Stimulated activated CD8-positive, alpha-beta memory T cell treated with anti-CD3 and anti-CD28 coated beads, Interleukin-2, amount 100 ng/mL, for 1 hour (primary cell): ENCODE data around the gene PTPN20.

Experiments used
- DNase-seq, 2 donors: peaks; one replicate each; pipeline ENCODE4 v3.0.0-alpha.2; 2020; ENCODE audit warnings: low read depth in 2 of 2

Gene PTPN20

DNA sequence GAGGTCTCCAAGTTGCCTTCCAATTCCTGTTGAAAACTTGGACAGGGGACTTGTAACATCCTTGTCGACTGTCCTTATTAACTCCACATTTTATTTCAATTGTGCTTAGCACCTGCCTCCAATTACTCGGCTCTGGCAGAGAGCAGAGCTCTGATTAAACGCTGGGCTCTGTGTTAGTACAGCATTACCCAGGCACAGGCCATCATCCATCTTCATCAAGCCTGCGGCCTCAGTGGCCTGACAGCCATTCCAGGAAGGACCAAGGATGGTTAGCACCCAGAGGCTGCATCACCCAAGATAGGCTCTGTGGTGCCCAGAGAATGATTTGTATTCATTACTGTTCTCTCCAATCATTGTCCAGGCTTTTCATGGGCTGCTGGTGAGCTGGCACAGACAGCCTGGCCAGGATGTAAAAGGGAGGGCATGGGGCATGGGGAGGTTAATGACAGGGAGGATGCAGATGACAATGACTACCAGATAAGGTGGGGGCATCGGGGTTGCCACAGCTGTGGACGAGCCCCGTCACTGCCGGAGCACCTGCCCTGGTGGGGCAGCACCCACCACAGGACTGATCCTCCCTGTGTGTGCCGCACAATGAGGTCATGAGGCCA lies 123.3 kb downstream of the PTPN20 start:
- no peak for DNase-seq

DNA sequence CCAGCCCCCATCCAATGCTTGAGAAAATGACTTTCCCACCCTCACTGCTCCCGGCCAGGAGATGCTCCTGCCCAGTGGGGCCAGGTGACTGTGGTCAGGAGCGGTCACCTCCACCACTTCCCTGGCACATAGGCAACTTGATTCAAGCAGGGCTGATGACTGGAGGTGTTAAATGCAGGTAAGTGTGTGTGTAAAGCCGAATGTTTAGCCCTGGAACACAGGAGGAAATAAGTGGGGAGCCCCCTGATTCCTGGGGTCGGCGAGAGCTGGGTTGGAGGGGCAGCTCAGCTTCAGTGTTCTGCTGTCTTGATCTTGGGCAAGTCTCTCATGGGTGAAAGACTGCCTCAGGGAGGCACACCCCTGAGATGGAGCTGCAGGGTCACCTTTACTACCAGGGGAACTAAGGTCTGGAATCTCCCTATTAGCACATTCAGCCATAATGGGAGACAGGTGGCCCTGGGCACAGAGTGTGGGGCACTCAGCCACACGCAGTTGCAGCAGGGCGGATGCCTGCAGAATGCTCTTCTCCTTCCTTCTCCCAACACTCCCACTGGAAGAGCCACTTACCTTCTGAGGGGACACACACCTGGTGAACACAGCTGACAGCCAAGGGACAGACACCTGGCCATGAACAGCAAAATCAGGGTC lies 124.1 kb downstream of the PTPN20 start:
- DNase-seq = no peak

DNA sequence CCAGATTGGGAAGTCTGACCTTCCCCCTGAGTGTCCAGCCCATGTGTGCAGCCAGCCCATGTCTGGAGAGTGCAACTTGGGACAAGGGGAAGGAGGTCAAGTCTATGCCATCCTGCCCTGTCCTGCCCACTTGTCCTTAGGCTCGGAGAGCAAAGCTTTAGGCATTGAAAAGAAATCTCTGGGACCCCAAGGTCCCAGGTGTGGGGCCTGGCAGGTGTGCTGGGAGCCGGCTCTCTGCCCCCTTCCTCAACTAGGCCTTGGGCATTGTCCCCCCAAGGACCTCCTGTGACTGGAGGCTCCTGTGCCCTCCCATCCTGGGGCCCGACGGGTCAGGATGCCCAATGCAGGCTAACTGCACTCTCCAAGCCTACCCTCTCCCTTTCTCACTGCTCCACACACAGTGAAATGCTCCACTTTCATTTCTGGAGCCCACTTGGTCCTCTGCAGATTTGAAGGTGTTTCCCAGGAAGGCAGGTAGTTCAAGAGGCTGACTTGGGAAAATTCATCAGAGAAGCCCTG lies 124.7 kb downstream of the PTPN20 start:
- DNase-seq = no peak

DNA sequence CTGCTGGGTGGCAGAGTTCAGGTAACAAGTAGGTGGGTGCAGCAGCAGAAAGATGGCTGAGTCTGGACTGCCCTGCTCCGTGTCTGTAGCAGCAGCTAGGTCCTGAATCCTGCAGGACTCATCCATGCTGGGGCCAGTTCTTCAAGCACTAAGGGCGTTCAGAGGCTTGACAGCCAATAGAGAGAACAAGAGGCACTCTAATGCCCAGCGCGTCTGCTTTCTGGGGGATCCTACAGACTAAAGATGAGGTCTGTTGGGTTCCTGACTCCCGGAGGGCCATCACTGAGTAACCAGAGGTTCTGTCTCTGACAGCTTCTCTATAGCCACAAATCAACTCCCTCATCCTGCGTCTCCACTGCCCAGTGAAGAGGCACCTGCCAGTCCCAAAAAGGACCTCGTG lies 125.5 kb downstream of the PTPN20 start:
- DNase-seq = no peak

DNA sequence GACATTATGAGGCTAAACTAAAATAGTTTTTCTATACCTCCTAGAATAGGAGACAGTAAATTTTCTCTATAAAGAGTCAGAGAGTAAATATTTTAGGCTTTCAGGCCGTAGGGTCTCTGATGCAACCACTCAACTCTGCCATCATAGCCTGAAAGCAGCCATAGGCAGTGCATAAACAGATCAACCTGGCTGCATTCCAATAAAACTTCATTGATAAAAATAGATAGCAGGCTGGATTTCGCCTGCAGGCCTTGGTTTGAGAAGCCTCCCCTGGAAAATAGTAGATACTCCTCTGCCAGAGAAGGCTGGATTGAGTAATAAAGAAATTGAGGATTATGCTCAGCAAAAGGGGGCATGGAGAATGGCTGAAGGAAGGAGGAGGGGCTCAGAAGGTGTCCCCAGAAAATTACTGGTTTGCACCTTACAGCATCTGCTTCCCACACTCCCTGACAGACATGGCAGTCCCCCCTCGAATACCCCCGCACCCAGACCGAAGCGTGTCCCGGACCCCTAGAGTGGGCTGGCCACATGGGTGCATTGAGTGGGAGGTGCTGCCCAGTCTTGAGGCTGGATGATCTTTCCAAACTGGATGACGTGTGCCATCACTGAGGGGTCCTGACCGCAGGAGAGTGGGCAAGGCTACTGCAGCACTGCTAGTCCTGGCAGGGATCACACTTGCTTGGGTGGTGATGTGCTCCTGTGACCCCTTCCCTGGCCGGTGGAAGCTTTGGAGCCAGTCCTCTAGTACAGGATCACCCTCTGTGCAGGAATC lies 126.6 kb downstream of the PTPN20 start:
- no peak for DNase-seq

DNA sequence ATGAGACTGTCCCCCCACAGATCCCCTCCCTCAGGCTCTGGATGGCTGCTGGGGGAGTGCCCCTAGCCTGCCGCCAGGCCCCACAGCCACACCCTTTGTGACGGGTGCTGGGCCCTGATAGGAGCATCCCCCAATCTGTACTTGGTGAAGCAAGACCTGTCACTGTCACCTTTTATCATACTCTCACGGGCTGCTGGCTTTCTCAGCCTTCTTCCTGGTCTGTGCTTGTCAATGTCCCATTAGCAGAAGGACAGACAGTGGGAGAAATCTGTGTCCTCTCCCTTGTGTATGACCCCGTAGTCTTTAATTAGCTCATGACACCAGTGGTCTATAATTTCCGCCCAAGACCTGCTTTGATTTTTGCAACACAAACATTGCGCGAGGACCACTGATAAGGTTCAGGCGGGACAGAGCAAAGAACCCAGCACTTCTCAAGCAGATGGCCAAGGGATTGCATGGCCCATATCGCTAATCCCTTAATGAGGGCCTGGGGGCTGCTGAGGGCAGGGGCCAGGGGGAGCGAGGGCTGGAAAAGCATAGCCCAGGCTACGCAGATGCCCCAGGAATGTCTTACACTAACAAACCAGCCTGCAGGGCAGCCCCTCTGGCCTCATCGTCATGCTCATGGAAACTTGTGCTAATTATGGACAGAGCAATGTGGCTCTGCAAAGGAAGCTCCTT lies 127.8 kb downstream of the PTPN20 start:
- no peak for DNase-seq

DNA sequence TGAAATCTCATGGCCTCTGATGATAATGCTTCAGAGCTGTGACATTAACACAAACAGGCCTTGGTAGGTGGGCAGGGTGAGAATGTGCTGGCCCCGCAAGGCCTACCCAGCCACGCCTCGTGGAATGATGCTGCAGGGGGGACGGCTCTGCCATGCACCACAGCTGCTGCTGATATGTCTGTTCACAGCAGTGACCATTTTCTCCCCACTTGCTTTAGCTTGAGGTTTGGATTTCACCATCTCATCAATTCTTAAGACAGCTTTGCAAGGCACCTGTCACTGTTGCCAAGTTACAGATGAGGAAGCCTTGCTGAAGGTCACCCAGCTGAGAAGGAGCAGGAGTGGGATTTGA lies 128.3 kb downstream of the PTPN20 start:
- DNase-seq = no peak

DNA sequence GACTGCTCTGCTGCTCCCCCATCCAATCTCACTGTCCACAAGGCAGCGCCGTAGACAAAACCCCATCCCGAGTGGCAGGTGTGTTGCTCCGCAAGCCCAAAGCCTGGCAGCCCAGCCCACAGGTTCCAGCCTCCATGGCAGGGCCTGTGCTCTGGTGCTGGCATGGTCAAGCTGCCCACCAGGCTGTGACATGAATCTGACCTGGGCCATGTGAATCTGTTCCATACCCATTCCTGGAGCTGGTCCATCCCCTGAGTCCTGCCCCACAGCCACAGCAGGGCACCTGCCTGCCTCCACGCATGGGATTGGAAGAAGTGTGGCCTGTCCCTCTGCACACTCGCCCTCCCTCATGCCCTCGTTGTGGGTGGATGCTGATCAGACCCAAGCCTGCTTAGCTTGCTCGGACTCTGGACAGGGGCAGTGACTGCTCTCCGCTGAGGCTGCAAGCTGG lies 128.8 kb downstream of the PTPN20 start:
- DNase-seq = no peak

DNA sequence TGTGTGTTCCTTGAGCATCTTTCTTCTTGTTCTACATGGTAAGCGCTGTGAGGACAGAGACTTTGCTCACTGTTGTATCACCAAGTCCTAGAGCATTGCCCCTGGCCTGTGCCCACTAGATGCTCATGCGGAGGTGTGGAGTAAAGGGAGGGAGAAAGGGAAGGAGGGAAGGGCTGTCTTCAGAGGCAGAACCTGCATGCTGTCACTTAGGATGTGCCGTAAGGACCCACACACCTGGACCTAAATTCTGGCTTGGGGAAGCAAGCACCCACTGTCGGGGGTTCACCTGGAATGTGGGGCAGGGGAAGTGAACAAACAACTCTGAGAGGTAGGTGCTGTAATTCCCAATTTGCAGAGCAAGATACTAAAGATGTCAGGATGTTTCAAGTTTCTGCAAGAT lies 129.5 kb downstream of the PTPN20 start:
- no peak for DNase-seq

DNA sequence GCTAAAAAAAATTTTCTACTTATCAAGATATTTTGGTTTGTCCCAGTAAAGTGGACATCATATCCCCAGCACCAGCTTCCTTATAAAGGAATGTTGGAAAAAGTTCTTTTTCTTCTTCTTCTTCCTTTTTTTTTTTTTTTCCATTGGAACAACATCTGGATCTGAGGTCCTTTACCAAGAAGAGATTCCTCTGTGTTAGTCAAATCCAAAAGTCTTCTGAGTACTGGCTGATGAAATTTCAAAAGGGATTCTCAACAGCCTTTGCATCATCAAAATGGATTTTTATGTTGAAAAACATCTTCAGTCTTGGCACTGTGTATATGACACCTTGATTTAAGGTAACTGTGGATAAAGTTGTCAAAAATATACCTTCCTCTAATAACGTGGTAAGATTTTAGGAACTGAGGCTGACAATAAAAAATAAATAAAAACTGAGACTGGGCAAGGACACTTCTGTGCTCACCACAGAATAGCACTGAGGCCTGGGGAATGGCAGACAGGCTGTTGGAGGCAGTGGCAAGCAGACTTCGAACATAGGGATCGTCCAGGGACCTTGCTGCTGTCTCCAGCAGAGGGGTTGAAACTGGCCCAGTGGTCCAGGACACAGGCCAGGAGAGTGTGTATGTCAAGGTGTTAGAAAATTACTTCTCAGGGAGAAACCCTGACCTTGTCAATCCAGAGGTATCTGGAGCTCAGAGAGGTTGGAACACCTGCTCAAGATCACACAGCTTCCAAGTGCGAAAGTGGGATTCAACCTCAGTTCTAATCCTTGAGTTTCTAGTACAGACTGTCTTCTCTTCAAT lies 130.4 kb downstream of the PTPN20 start:
- DNase-seq = no peak

DNA sequence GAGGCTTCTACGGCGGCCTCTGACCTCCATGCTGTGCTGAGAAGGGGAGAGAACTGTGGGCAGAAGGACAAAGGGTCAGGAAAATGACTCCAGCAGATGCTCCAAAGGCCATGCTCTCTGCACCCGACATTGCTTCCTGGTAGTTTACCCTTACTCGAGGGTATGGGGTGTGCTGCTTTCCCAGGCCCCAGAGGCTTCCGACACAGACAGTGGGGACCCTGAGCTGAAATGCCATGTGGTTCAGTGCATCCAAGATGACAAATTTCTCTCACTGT lies 130.9 kb downstream of the PTPN20 start:
- DNase-seq = no peak

DNA sequence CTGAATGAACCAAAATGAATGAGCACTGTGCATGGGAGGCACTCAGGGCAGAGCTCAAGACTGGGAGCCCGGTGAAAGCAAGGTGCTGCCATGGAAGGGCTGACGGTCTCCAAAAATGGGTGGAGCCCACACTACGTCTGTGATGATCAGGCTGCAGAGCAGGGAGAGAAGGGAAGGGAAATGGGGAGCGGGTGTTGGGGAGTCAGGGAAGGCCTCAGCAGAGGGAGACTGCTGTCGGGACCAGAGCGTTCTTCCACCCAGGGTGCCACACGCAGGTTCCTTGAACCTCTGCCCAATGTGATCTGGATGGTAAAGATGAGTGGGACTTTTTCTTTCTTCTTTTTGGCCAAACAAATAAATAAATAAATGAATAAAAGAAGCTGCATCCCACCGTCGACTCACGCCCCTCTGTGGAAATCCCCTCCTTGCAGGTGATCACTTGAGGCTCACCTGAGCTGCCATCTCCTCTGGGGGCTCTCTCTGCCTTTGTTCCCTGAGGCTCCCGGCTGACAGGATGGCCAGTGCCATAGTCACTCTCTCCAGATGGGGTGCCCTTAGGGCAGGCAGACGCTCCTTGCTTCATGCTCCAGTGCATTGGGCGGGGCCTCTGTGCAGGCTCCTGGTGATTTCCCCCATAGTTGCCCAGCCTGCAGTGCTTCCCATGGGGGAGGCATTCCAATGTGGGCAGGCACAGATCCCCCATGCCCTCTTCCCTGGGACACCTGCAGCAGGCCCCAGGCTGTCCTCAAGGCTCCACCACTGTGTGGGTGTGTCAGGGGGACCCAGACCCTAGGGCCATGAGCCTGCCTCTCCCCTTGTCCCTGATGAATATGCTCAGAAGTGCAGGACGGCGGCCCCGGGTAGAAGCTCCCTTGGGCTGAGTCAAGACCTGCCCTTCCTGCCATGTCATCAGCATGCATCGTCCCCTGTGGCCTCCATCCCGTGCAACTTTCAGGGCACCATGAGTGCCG lies 131.8 kb downstream of the PTPN20 start:
- DNase-seq = no peak

DNA sequence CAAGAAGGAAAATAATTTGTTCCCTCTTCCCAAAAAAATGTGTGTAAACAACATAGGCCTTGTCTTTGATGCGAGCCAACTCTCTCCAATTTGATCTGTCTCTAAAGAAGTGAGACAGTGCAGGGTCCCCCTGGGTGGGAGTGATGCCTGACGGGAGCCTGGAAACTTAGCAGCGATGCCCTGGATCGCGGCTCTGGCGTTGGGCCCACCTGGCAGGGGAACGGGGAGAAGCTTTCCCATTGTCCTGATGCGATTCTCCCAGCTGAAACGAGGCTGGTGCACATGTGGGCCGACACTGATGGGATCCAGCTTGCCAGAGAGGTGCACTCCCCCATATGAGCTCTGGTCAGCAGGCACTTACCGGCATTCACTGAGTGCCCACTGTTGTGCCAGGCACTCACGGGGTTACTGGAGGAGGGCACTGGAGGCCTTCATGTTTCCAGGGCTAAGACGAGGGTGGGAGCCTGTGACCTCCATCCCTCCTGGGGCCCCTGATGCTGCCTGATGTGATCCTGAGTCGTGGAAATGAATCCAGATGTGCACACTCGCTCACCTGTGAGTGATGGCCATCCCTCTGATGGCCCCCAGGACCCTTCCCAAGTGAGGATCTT lies 132.8 kb downstream of the PTPN20 start:
- no peak for DNase-seq

DNA sequence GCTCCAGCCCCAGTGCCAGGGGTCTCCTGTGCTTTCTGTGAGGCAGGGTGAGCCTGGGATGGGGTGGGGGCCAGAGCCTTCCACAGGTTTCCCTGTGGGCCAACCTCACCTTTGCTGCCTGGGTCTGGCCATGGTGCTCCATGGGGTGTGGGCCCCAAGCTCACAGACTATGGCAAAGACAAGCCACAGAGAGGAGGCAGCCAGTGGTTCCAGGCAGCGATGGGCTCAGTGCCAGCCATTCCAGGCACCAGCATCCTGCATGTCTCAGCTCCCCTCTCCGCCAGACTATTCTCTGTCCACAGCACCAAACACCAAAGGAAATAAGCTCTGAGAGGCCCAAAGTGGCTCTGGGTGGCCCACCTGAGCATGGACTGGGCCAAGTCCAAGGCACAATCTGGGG lies 133.5 kb downstream of the PTPN20 start:
- DNase-seq = no peak

DNA sequence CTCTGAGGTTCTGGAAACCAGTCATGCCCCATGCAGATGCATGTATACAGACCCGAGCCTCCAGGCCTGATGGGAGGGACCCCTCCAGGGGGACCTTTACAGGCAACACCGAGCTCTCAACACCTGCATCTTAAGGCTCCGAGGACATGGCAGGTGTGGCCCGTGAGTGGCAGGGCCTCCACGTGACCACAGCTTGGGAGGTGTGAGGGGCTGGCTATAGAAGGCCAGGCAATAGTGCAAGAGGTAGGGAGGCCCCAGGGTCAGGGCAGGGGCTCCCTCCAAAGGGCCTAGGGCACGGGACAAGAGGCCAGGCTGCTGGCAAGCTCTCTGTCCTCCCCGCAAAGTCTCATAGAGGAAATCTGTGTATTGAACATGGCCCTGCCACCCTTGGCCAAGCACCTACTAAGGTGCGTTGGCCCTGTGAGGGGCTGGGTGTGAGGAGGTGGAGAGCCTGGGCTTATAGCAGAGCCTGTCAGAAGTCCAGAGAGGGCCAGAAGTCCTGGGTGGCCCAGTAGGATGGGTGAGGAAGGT lies 134.2 kb downstream of the PTPN20 start:
- DNase-seq = no peak

DNA sequence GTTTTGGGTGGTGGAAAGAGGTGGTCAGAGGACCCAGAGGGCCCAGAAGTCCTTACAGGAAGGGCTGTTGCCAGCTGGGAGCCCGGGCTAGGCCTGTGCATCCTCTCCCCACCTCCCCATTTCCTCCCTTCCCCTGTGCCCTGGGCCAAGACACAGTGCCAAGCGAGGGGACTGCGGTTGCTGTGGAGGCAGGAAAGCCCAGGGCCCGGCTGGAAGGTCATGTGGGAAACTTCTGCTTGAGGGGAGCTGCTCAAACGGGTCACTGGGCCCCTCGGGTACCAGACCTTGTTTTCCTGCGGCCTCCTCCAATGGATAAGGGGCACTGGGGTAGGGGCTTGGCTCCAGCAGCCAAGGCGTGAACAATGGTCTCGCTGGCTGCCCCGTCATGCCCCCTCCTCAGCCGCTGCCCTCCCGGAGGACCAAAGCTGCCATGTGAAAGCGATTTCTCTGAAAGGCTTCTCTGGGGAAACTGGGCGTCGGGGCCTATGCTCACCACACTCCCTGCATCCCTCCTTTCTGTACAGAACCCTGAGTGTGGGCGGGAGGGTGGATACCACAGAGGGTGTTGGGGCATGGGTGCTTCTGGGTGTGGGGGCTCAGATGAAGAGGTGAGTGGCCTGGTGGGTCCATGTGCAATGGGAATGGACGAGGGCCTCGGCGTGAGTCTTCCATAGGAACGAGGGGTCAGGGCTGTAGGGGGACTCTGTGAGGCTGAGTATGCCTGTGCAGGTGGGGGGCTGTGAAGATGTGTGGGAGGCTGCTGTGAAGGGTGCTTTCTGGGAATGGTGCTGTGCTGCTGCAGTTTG lies 135.3 kb downstream of the PTPN20 start:
- DNase-seq = no peak

DNA sequence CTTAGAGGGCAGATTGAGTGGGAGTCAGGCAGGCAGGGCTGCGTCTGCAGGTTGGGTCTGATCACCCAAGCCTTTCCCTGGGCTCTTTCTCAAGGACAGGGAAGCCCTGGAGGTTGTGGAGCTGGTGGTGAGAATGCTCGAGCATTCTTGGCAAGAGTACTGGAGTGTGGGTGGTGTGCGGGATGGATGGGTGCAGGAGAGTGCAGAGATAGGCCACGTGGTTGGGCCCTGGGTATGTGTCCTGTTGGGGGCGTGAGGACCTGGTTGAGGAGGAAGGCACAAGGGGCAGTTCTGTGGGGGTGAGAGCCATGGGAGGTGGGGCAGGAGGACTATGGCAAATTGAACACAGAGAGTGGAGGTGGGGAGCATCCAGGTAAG lies 135.9 kb downstream of the PTPN20 start:
- no peak for DNase-seq

DNA sequence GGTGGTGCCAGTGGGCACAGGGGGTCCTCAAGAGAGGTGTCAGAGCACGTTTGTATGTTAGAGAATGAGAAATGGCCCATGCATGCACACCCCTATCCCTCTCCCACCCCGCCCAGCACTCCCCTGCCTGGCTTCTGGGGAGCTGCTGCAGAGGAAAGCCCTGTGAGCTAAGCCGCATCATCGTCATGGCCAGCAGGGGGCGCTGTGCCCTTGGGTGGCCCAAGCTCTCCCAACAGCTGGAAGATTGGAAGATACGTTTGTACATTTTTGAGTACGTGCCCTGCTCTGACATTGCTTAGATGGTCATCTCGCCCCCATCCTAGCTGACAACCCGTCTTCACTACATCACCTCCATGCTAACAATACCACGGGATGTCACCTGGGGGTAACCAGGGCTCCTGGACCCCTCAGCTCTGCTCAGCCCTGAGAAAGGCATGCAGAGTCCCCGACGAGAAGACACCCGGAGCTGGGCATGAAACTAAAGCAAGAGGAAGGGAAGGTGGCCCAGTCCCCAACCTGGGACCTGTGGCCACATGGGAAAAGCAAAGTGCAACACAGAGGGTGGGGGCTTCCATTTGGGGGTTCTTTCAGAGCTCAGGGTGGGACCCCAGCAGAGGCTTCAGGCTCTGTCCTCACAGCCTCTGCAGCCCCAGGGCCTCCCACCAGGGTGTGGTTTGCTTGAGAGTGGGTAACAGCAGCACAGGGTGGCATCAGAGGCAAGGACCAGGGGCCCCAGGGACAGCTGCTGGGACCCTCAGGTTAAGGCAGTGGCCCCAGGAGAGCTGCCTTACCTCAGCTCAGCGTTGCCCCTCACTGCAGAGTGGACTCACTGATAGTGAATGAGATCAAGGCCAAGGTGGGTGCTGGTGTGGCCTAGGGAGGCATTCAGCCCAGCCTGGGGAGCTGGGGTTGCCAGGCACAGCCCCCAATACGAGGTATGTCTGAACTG lies 136.6 kb downstream of the PTPN20 start:
- DNase-seq = peak; percentile 27 to 54
